Kidney (tissue), 14 donors: ENCODE data around the gene ZNF143. TPM values are rescaled to one million over a fixed set of nuclear protein-coding genes. Genes with fewer than 3 reads are reported as not detected.

Experiments
- DNase-seq, 5 donors: peaks; one replicate each; pipeline ENCODE4 v3.0.0-alpha.2; 2013 to 2020
- FAIRE-seq: peaks from 2 replicates; lab custom pipeline; 2012; peaks lifted over from hg19 to GRCh38; lab: Jason Lieb, UNC
- H3K27ac ChIP-seq, 2 donors: one replicate each; pipeline ENCODE4 v1.7.0; 2013; ENCODE audit warnings: low read depth in 2 of 2, low read length in 2 of 2, inconsistent platforms in 1 of 2
- H3K27me3 ChIP-seq: one replicate; pipeline ENCODE4 v1.7.1; 2013; ENCODE audit warnings: low read length, inconsistent platforms; ENCODE audit not compliant: control insufficient read depth, insufficient read depth
- H3K36me3 ChIP-seq, 3 donors: one replicate each; pipeline versions ENCODE4 v1.7.0 to v1.7.1; 2013; ENCODE audit warnings: low read length in 3 of 3, control low read depth in 1 of 3, inconsistent platforms in 1 of 3; ENCODE audit not compliant: insufficient read depth in 3 of 3, control insufficient read depth in 2 of 3
- H3K4me1 ChIP-seq, 3 donors: one replicate each; pipeline versions ENCODE4 v1.7.0 to v1.7.1; 2013; ENCODE audit warnings: low read length in 3 of 3, inconsistent platforms in 1 of 3, low read depth in 1 of 3; ENCODE audit not compliant: control insufficient read depth in 2 of 3, insufficient read depth in 2 of 3
- H3K4me3 ChIP-seq, 3 donors: one replicate each; pipeline versions ENCODE4 v1.7.0 to v1.8.1; 2013; ENCODE audit warnings: low read length in 3 of 3, control low read depth in 1 of 3, inconsistent platforms in 1 of 3
- H3K9ac ChIP-seq, 3 donors: one replicate each; pipeline versions ENCODE4 v1.7.0 to v1.7.1; 2013; ENCODE audit warnings: low read length in 3 of 3, control low read depth in 1 of 3, inconsistent platforms in 1 of 3
- H3K9me3 ChIP-seq, 3 donors: one replicate each; pipeline versions ENCODE4 v1.7.0 to v1.7.1; 2013; ENCODE audit warnings: low read length in 3 of 3, control low read depth in 1 of 3, inconsistent platforms in 1 of 3; ENCODE audit not compliant: control insufficient read depth in 2 of 3, insufficient read depth in 1 of 3
- intact Hi-C: fragments of 100-400 bp; cut with DNase I; formaldehyde crosslinking; loops from one replicate; pipeline ENCODE4 v1.11.1; 2022
- polyA plus RNA-seq: library from polyadenylated mRNA; stranded (reverse); fragments of 350-450 nt; fragmentation: Illumina TruSeq; extraction: RNeasy Lipid Tissue Mini Kit (QIAGEN cat#74804); gene quantifications from one replicate; pipeline ENCODE4 v1.2.3, GENCODE V29; 2014; ENCODE audit warnings: low read depth, low replicate concordance; ENCODE audit not compliant: insufficient read depth
- total RNA-seq: library from RNA; stranded (reverse); fragmentation: NEBNext Ultra II Directional; extraction: Animal tissue kit (Norgen Biotek cat#: 25700); gene quantifications from one replicate; pipeline ENCODE4 v1.2.1, GENCODE V29; 2021
- TF ChIP-seq, protein P1 (sequence below): IDR thresholded peaks from 3 replicates; pipeline ENCODE4 v1.5.1; 2012; ENCODE audit warnings: mild to moderate bottlenecking, moderate library complexity, borderline replicate concordance; ENCODE audit not compliant: insufficient read depth; ENCODE audit errors: extremely low read depth
- donor health status: control.
- donor health status: control.
- donor health status: control.
- donor health status: control.
- donor health status: control.
- donor health status: DM: yes; HTN: yes; CAD: no.
- donor health status: Normal renal cell carcinoma (clear cell type).

ZNF143 gene
- total and polyA plus RNA-seq, 2 donors from 2014 or later, result 8.6 to 30.3 TPM

GRCh38 chr11:9490376-9490775 is 29.6 kb downstream of the ZNF143 start:
- H3K4me3 ChIP-seq, result no peak overlapping the region
- TF ChIP-seq, protein P1, sequence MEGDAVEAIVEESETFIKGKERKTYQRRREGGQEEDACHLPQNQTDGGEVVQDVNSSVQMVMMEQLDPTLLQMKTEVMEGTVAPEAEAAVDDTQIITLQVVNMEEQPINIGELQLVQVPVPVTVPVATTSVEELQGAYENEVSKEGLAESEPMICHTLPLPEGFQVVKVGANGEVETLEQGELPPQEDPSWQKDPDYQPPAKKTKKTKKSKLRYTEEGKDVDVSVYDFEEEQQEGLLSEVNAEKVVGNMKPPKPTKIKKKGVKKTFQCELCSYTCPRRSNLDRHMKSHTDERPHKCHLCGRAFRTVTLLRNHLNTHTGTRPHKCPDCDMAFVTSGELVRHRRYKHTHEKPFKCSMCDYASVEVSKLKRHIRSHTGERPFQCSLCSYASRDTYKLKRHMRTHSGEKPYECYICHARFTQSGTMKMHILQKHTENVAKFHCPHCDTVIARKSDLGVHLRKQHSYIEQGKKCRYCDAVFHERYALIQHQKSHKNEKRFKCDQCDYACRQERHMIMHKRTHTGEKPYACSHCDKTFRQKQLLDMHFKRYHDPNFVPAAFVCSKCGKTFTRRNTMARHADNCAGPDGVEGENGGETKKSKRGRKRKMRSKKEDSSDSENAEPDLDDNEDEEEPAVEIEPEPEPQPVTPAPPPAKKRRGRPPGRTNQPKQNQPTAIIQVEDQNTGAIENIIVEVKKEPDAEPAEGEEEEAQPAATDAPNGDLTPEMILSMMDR, result no peak
- FAIRE-seq (no peak), DNase-seq (no peak)
- no peaks in the 10 kb centered on the region for H3K9me3 ChIP-seq
- peaks cover 0 to 11% (median 2%) of the 10 kb centered on the region in 3 donors for H3K36me3 ChIP-seq
- no peak overlapping the region for H3K9ac ChIP-seq
- no peak overlapping the region for H3K27ac ChIP-seq
- no peaks in the 10 kb centered on the region for H3K4me1 ChIP-seq
- no peaks in the 10 kb centered on the region for H3K27me3 ChIP-seq
- intact Hi-C loops, result no loop called here

DNA sequence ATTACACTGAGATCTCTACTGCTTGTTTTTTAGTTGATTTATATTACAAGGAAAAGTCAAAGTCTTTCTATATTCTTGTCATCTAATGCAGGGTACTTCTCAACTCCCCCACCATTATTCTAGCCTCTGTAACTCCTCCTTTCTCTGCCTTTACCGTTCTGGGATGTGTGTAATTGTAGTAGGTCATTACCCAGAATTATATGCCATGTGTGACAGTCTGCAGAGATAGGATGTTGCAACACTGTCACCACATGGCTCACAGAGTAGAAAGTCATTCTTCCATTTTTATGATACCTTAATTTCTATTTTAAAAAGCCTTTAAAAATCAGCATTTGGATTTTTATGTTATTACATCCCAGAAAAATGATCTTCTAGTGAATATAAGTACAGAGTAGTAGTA is 32.7 kb downstream of the ZNF143 start:
- no peaks in the 10 kb centered on the region for H3K27me3 ChIP-seq
- no peaks in the 10 kb centered on the region for H3K4me1 ChIP-seq
- no peak for DNase-seq
- intact Hi-C loops, result no loop called here
- H3K9ac ChIP-seq, result no peak overlapping the region
- no peak overlapping the region for H3K4me3 ChIP-seq
- FAIRE-seq, result no peak
- H3K9me3 ChIP-seq, result no peaks in the 10 kb centered on the region
- H3K27ac ChIP-seq, result no peak overlapping the region
- TF ChIP-seq, protein P1, result no peak
- H3K36me3 ChIP-seq, result peaks cover 2 to 12% (median 2%) of the 10 kb centered on the region in 3 donors

- peaks cover 2 to 12% (median 2%) of the 10 kb centered on the region in 3 donors for H3K36me3 ChIP-seq
- DNase-seq (no peak), FAIRE-seq (no peak)
- TF ChIP-seq, protein P1, result no peak
- H3K9me3 ChIP-seq, result no peaks in the 10 kb centered on the region
- no peaks in the 10 kb centered on the region for H3K27me3 ChIP-seq
- intact Hi-C loops, result no loop called here
- peaks cover 0 to 6% (median 0%) of the 10 kb centered on the region in 3 donors for H3K4me1 ChIP-seq
- no peak overlapping the region for H3K9ac ChIP-seq
- no peak overlapping the region for H3K27ac ChIP-seq
- H3K4me3 ChIP-seq, result no peak overlapping the region
These were observed 33.5 kb downstream of the ZNF143 start for GRCh38 chr11:9494316-9494715.

- no peak overlapping the region for H3K9ac ChIP-seq
- H3K4me3 ChIP-seq, result no peak overlapping the region
- no peak for FAIRE-seq
- DNase-seq, result no peak
- H3K27me3 ChIP-seq, result no peaks in the 10 kb centered on the region
- peaks cover 3 to 15% (median 5%) of the 10 kb centered on the region in 3 donors for H3K36me3 ChIP-seq
- intact Hi-C loops, result no loop called here
- H3K4me1 ChIP-seq, result peaks cover 0 to 6% (median 0%) of the 10 kb centered on the region in 3 donors
- TF ChIP-seq, protein P1, result no peak
- H3K27ac ChIP-seq, result no peak overlapping the region
- H3K9me3 ChIP-seq, result no peaks in the 10 kb centered on the region
These were observed 35.1 kb downstream of the ZNF143 start for GRCh38 chr11:9495803-9496514.
